Activated T-cell treated with anti-CD3 and anti-CD28 coated beads, Interleukin-2, amount 50 U/mL, for 48 hours (primary cell): Measurements from ENCODE around the gene THADA.
A peak's percentile ranks its signal among the peaks of the same experiment; 100 is the strongest.

Experiments used
- DNase-seq, 2 experiments: peaks; one replicate each; pipeline ENCODE4 v3.0.0-alpha.2; 2020

Gene THADA

GRCh38 chr2:43430489-43430888, 165.3 kb downstream of the THADA start:
- DNase-seq: no peak

GRCh38 chr2:43429369-43429768, 166.5 kb downstream of the THADA start:
- no peak for DNase-seq

GRCh38 chr2:43427032-43427424, 168.8 kb downstream of the THADA start:
- DNase-seq: no peak

- peak; percentile 63 to 69 for DNase-seq
Measured at GRCh38 chr2:43426305-43427031, 169.4 kb downstream of the THADA start.

- no peak for DNase-seq
Measured at GRCh38 chr2:43425659-43426058, 170.2 kb downstream of the THADA start.

- no peak for DNase-seq
Measured at GRCh38 chr2:43424262-43425207, 171.3 kb downstream of the THADA start.

GRCh38 chr2:43423941-43424261, 171.9 kb downstream of the THADA start:
- no peak for DNase-seq

- no peak for DNase-seq
Measured at GRCh38 chr2:43421194-43421593, 174.6 kb downstream of the THADA start.

- DNase-seq: no peak
Measured at GRCh38 chr2:43420389-43420801, 175.4 kb downstream of the THADA start.

GRCh38 chr2:43419876-43420275, 176.0 kb downstream of the THADA start:
- DNase-seq: no peak

- no peak for DNase-seq
Measured at GRCh38 chr2:43419243-43419642, 176.6 kb downstream of the THADA start.

- no peak for DNase-seq
Measured at GRCh38 chr2:43418680-43419079, 177.2 kb downstream of the THADA start.

GRCh38 chr2:43417300-43417699, 178.5 kb downstream of the THADA start:
- DNase-seq: no peak

- no peak for DNase-seq
Measured at GRCh38 chr2:43415592-43415991, 180.2 kb downstream of the THADA start.

- DNase-seq: no peak
Measured at GRCh38 chr2:43414586-43415135, 181.2 kb downstream of the THADA start.

GRCh38 chr2:43414033-43414432, 181.8 kb downstream of the THADA start:
- no peak for DNase-seq

- DNase-seq: no peak
Measured at GRCh38 chr2:43412114-43412753, 183.6 kb downstream of the THADA start.

- no peak for DNase-seq
Measured at GRCh38 chr2:43410055-43410604, 185.7 kb downstream of the THADA start.

GRCh38 chr2:43408407-43409160, 187.3 kb downstream of the THADA start:
- no peak for DNase-seq

- DNase-seq: no peak
Measured at GRCh38 chr2:43407935-43408334, 187.9 kb downstream of the THADA start.

- DNase-seq: no peak
Measured at GRCh38 chr2:43406651-43407279, 189.1 kb downstream of the THADA start.

GRCh38 chr2:43405829-43406228, 190.0 kb downstream of the THADA start:
- DNase-seq: no peak
